Endothelial cell (in vitro differentiated cells): ENCODE measurements around the gene MRPS10. TPM values are rescaled to one million over a fixed set of nuclear protein-coding genes. Genes with fewer than 3 reads are reported as not detected.

Experiments used
- DNase-seq: peaks from one replicate; pipeline ENCODE4 v3.0.0; 2021; ENCODE audit warnings: low spot score
- H3K27ac Mint-ChIP-seq: one replicate; pipeline ENCODE4 v1.8.0; 2021; ENCODE audit warnings: mixed read lengths, inconsistent platforms; ENCODE audit not compliant: unreplicated experiment
- H3K27me3 Mint-ChIP-seq: one replicate; pipeline ENCODE4 v1.8.0; 2021; ENCODE audit warnings: mild to moderate bottlenecking, moderate library complexity, mixed read lengths, inconsistent platforms; ENCODE audit not compliant: unreplicated experiment
- H3K36me3 Mint-ChIP-seq: one replicate; pipeline ENCODE4 v1.8.0; 2021; ENCODE audit warnings: mild to moderate bottlenecking, low read depth, mixed read lengths, inconsistent platforms; ENCODE audit not compliant: unreplicated experiment
- H3K4me1 Mint-ChIP-seq: one replicate; pipeline ENCODE4 v1.8.0; 2021; ENCODE audit warnings: mild to moderate bottlenecking, mixed read lengths, inconsistent platforms; ENCODE audit not compliant: unreplicated experiment
- H3K4me3 Mint-ChIP-seq: one replicate; pipeline ENCODE4 v1.8.0; 2021; ENCODE audit warnings: mild to moderate bottlenecking, mixed read lengths, inconsistent platforms; ENCODE audit not compliant: unreplicated experiment
- H3K9me3 Mint-ChIP-seq: one replicate; pipeline ENCODE4 v1.8.0; 2021; ENCODE audit warnings: mixed read lengths, inconsistent platforms; ENCODE audit not compliant: unreplicated experiment
- total RNA-seq: library from RNA; stranded (reverse); fragmentation: NEBNext Ultra II Directional; extraction: Animal tissue kit (Norgen Biotek cat#: 25700); gene quantifications from one replicate; pipeline ENCODE4 v1.2.1, GENCODE V29; 2021; ENCODE audit not compliant: unreplicated experiment
- TF ChIP-seq, protein P1 (sequence below): fragments of 200-600 bp; sonication (generic); IDR thresholded peaks from one replicate; pipeline ENCODE4 v1.5.0; 2021; ENCODE audit warnings: antibody characterized with exemption; ENCODE audit not compliant: unreplicated experiment

MRPS10 gene
- total RNA-seq, 1 donor from 2014 or later: 21.9 TPM

DNA sequence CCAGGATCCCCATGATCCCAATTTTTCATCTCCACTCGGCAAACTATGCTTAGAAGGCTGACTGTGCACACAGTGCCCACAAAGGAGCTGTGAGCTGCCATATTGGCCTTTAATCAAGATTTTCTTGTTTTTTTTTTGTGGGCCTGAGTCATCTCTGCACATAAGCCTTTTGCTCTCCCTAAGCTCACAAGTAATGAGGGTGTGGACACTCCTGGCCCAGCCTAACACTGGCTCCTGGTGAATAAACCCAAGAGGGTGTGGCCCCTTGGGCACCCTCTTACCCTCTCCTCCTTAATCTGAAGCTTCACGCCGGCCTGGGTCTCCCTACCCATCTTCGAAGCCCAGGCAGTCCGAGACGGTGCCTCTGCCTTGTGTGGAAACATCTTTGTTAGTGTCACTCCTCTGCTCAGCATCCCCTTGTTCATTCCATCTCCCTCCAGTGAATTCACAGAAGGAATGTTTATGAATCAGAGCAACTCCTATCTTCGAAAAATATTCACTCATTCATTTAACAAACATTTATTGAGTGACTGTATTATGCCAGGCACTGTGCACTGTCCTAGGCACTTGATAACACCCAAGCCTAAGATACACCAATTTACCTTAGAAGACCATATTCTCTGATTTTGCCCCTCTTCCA, 22.2 kb upstream of the MRPS10 start:
- peaks cover 19% of the 10 kb centered on the region for H3K36me3 Mint-ChIP-seq
- no peak overlapping the region for H3K27ac Mint-ChIP-seq

DNA sequence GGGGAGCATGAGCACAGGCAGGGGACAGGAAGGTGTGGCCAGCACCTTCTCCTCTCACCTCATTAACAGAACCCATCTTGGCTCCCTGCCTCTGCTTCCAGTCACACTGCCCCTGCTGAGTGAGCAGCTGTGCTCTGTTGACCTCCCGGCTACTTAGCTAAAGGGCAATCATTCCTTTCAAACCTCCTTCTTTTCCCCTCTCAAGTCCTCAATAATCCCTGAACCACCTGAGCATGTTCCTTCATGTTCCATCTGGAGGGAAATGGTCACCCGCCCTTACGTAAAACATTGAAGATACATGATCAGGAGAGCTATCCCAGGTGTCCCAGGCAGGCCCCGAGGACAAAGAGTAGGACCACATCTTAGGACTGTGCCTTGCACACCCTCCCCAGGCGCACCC, 21.7 kb upstream of the MRPS10 start:
- H3K36me3 Mint-ChIP-seq: peaks cover 19% of the 10 kb centered on the region
- no peak overlapping the region for H3K27ac Mint-ChIP-seq

More for the DNA sequence above, 22.2 kb upstream of the MRPS10 start:
- no peak for DNase-seq
- H3K9me3 Mint-ChIP-seq: no peaks in the 10 kb centered on the region
- peaks cover 3% of the 10 kb centered on the region for H3K27me3 Mint-ChIP-seq
- H3K4me3 Mint-ChIP-seq: no peak overlapping the region
- H3K4me1 Mint-ChIP-seq: no peaks in the 10 kb centered on the region
- TF ChIP-seq, protein P1, sequence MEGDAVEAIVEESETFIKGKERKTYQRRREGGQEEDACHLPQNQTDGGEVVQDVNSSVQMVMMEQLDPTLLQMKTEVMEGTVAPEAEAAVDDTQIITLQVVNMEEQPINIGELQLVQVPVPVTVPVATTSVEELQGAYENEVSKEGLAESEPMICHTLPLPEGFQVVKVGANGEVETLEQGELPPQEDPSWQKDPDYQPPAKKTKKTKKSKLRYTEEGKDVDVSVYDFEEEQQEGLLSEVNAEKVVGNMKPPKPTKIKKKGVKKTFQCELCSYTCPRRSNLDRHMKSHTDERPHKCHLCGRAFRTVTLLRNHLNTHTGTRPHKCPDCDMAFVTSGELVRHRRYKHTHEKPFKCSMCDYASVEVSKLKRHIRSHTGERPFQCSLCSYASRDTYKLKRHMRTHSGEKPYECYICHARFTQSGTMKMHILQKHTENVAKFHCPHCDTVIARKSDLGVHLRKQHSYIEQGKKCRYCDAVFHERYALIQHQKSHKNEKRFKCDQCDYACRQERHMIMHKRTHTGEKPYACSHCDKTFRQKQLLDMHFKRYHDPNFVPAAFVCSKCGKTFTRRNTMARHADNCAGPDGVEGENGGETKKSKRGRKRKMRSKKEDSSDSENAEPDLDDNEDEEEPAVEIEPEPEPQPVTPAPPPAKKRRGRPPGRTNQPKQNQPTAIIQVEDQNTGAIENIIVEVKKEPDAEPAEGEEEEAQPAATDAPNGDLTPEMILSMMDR: no peak

DNA sequence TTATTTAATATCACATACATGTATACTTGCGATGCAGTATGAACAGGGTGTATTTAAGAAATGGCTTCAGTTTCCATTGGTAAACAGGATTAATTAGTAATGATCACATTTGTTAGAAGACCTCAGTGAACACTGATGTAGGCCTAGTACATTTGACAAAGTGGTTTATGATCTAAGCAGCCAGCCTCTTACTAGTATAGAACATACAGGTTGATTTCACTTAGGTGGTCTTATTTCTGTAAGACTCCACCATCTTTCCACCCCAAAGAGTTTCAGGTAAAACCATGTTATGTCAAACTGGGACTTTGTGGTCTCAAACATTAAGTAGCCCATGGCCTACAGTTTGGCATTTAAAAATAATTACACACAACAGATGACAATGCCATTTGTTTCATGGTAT, 20.2 kb upstream of the MRPS10 start:
- no peak for DNase-seq
- H3K27me3 Mint-ChIP-seq: peaks cover 3% of the 10 kb centered on the region
- peaks cover 3% of the 10 kb centered on the region for H3K4me1 Mint-ChIP-seq
- H3K36me3 Mint-ChIP-seq: peaks cover 23% of the 10 kb centered on the region
- no peak overlapping the region for H3K4me3 Mint-ChIP-seq
- TF ChIP-seq, protein P1: no peak
- no peak overlapping the region for H3K27ac Mint-ChIP-seq
- H3K9me3 Mint-ChIP-seq: no peaks in the 10 kb centered on the region

More for the DNA sequence above, 21.7 kb upstream of the MRPS10 start:
- H3K27me3 Mint-ChIP-seq: peaks cover 3% of the 10 kb centered on the region
- H3K4me1 Mint-ChIP-seq: no peaks in the 10 kb centered on the region
- TF ChIP-seq, protein P1: no peak
- H3K9me3 Mint-ChIP-seq: no peaks in the 10 kb centered on the region
- DNase-seq: no peak
- H3K4me3 Mint-ChIP-seq: no peak overlapping the region

DNA sequence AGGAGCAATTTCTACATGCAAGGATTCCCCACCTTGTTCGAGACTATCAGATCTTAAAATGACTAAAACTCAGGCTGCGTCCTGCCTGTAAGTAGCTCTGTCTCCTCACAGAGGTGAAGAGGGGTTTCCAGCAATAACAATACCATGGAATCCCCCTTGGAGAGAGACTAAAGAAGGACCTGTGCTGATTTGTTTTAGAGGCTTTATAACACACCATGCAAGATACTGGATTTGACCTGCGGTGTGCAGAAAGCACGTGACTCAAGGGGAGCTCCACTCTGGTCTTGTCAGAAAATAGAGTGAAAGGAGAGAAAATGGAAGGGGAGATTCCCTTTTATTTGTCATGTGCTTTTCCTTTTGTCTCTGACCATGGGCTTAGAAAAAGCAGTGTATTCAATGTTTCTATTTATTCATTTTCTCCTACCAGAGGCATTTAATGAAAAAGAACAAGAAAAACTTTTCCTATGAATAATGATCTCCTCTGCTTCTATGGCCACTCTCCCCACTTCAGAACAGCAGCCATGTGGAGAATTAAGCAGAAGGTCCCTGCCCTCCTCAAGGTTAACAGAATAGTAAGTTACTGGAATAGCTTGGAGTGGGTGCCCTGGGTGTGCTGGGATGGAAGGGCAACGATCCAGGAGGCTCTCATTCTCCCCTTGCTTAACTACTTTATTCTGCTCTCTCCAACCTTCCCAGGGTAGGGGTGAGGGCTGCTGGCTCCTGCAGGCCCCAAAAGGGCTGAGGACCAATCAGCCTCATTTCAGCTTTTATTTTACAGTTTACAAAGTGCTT, 19.2 kb upstream of the MRPS10 start:
- Mint-ChIP-seq H3K9me3 (no peaks in the 10 kb centered on the region), H3K27ac (no peak overlapping the region), H3K4me3 (no peak overlapping the region), H3K27me3 (peaks cover 3% of the 10 kb centered on the region), H3K4me1 (peaks cover 3% of the 10 kb centered on the region), H3K36me3 (peaks cover 24% of the 10 kb centered on the region)
- TF ChIP-seq, protein P1: no peak
- DNase-seq: no peak

DNA sequence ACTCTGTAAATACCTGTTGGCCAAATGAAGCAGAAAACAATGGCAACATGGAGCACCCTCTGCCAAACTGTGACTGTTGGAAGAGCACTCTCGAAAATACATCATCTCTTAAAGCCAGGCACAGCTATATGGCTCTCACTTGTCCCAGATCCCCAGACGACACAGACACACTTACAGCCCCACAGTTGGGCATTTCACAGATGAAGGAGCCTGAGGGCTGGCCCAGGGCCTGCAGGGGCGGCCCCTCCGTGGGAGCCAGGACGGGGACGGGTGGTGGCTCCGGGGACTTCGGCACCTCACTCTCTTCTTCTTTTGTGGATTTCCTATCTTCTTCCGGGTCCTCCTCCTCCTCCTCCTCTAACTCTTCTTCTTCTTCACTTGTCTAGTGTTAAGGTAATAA, 18.4 kb upstream of the MRPS10 start:
- H3K27ac Mint-ChIP-seq: no peak overlapping the region
- H3K27me3 Mint-ChIP-seq: peaks cover 3% of the 10 kb centered on the region
- H3K4me1 Mint-ChIP-seq: peaks cover 3% of the 10 kb centered on the region
- DNase-seq: no peak
- H3K36me3 Mint-ChIP-seq: peaks cover 25% of the 10 kb centered on the region
- TF ChIP-seq, protein P1: no peak
- H3K9me3 Mint-ChIP-seq: no peaks in the 10 kb centered on the region
- no peak overlapping the region for H3K4me3 Mint-ChIP-seq
